ENCODE data around the gene TTI1. TPM values are rescaled to one million over a fixed set of nuclear protein-coding genes. Genes with fewer than 3 reads are reported as not detected.

TTI1 gene
- total and polyA plus RNA-seq, 9 of the 15 experiments (the other 6 are each of a cell fraction or from before 2014, with no cell fraction given) = 9.8 to 55.1 (median 39.4) TPM

DNA sequence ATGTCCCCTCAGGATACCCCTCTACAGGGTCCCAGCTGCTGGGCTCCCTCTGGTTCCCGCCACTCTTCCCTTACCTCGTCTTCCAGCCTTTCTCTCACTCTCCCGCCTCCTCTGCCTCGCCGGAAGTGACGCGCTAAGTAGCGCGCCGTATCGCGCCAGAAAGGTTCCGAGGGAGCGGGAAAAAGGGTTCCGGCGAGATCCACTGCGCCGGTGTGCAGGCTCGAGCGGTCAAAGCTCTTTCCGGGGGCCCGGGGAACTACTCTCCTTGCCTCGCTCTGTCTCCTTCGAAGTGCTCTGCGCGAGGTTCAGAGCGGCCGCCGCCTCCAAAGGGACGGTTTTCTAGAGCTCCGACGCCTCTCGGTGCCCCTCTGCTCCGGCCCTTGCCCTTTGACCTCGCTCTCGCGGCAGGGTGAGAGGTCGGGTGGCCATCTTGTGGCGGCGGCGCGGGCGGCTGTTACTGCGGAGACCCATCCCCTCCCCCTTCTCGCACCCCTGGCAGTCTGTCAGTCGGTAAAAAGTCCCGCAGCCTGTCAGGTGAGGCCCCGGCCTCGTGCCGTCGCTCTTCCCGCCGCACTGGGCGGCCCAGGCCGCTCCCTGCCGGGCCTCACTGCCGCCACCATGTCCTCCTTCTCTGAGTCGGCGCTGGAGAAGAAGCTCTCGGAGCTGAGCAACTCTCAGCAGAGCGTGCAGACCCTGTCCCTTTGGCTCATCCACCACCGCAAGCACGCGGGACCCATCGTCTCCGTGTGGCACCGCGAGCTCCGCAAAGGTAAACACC is at the start of gene TTI1, which contains the start of gene RPRD1B (continued):
- TF ChIP-seq, protein P1, sequence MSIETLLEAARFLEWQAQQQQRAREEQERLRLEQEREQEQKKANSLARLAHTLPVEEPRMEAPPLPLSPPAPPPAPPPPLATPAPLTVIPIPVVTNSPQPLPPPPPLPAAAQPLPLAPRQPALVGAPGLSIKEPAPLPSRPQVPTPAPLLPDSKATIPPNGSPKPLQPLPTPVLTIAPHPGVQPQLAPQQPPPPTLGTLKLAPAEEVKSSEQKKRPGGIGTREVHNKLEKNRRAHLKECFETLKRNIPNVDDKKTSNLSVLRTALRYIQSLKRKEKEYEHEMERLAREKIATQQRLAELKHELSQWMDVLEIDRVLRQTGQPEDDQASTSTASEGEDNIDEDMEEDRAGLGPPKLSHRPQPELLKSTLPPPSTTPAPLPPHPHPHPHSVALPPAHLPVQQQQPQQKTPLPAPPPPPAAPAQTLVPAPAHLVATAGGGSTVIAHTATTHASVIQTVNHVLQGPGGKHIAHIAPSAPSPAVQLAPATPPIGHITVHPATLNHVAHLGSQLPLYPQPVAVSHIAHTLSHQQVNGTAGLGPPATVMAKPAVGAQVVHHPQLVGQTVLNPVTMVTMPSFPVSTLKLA (conservative IDR thresholded peaks at IDR 0.05) = peak; percentile 90 to 91
- peak; percentile 2 for TF ChIP-seq ZFP36 (IDR thresholded peaks at IDR 0.05; ENCODE audit: low read depth, low read length, partially characterized antibody)
- TF ChIP-seq, protein P2, sequence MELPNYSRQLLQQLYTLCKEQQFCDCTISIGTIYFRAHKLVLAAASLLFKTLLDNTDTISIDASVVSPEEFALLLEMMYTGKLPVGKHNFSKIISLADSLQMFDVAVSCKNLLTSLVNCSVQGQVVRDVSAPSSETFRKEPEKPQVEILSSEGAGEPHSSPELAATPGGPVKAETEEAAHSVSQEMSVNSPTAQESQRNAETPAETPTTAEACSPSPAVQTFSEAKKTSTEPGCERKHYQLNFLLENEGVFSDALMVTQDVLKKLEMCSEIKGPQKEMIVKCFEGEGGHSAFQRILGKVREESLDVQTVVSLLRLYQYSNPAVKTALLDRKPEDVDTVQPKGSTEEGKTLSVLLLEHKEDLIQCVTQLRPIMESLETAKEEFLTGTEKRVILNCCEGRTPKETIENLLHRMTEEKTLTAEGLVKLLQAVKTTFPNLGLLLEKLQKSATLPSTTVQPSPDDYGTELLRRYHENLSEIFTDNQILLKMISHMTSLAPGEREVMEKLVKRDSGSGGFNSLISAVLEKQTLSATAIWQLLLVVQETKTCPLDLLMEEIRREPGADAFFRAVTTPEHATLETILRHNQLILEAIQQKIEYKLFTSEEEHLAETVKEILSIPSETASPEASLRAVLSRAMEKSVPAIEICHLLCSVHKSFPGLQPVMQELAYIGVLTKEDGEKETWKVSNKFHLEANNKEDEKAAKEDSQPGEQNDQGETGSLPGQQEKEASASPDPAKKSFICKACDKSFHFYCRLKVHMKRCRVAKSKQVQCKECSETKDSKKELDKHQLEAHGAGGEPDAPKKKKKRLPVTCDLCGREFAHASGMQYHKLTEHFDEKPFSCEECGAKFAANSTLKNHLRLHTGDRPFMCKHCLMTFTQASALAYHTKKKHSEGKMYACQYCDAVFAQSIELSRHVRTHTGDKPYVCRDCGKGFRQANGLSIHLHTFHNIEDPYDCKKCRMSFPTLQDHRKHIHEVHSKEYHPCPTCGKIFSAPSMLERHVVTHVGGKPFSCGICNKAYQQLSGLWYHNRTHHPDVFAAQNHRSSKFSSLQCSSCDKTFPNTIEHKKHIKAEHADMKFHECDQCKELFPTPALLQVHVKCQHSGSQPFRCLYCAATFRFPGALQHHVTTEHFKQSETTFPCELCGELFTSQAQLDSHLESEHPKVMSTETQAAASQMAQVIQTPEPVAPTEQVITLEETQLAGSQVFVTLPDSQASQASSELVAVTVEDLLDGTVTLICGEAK (IDR thresholded peaks at IDR 0.05) = peak; percentile 95
- TF ChIP-seq, protein P2 (CRISPR knock-in tag; IDR thresholded peaks at IDR 0.05) = no peak
- peak; percentile 19; the same call in 1 of the 2 replicates for TF ChIP-seq ZBTB17 (CRISPR knock-in tag; IDR thresholded peaks at IDR 0.05)
- peak; percentile 76; the same call in 1 of the 2 replicates for TF ChIP-seq ATF7 (IDR thresholded peaks at IDR 0.05)
- TF ChIP-seq TBL1XR1 (IDR thresholded peaks at IDR 0.05; ENCODE audit: low read length in 2 of 2) = peak in 1 of 2 experiments; percentile 23; a peak in 1 of 4 replicates
- TF ChIP-seq NR2C1 (IDR thresholded peaks at IDR 0.05) = peak; percentile 100
- TF ChIP-seq NR2C1 (tag; IDR thresholded peaks at IDR 0.05) = peak; percentile 100
- no peak for TF ChIP-seq ZNF507 (tag; conservative IDR thresholded peaks at IDR 0.05)
- no peak; the same call in 1 of the 2 replicates for TF ChIP-seq HDAC2 (IDR thresholded peaks at IDR 0.05)
- TF ChIP-seq, protein P3, sequence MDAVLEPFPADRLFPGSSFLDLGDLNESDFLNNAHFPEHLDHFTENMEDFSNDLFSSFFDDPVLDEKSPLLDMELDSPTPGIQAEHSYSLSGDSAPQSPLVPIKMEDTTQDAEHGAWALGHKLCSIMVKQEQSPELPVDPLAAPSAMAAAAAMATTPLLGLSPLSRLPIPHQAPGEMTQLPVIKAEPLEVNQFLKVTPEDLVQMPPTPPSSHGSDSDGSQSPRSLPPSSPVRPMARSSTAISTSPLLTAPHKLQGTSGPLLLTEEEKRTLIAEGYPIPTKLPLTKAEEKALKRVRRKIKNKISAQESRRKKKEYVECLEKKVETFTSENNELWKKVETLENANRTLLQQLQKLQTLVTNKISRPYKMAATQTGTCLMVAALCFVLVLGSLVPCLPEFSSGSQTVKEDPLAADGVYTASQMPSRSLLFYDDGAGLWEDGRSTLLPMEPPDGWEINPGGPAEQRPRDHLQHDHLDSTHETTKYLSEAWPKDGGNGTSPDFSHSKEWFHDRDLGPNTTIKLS (IDR thresholded peaks at IDR 0.05; ENCODE audit: borderline replicate concordance, low read depth) = peak; percentile 96
- TF ChIP-seq RBM14 (IDR thresholded peaks at IDR 0.05; ENCODE audit: borderline replicate concordance, insufficient read depth, low read depth, low read length) = 0 out of 2 replicates have a peak, but pooled peaks have one; percentile 79
- TF ChIP-seq PTBP1 (IDR thresholded peaks at IDR 0.05; ENCODE audit: low read depth, low read length) = no peak
- peak; percentile 48 for TF ChIP-seq NFRKB (IDR thresholded peaks at IDR 0.05; ENCODE audit: low read depth)
